Activated CD8-positive, alpha-beta T cell treated with anti-CD3 and anti-CD28 coated beads for 36 hours (primary cell): Measurements from ENCODE around the gene BPIFA1. TPM values are rescaled to one million over a fixed set of nuclear protein-coding genes. Genes with fewer than 3 reads are reported as not detected.

Source experiments
- ATAC-seq: fragments of 200-7000 bp; cut with Tn5 transposase; one replicate; pipeline ENCODE4 v1.10.0; 2021; ENCODE audit warnings: mild to moderate bottlenecking, moderate library complexity
- CTCF ChIA-PET: fragments of 350-600 bp; sonication (Branson Sonifier 250); formaldehyde crosslinking; loops from one replicate; lab custom pipeline; 2021; ENCODE audit warnings: antibody characterized with exemption; lab: Charles Lee
- POLR2A ChIA-PET: fragments of 350-600 bp; sonication (Branson Sonifier 250); formaldehyde crosslinking; loops from one replicate; lab custom pipeline; 2021; ENCODE audit warnings: antibody characterized with exemption; lab: Charles Lee
- DNase-seq: peaks from one replicate; pipeline ENCODE4 v3.0.0-alpha.2; 2020
- H3K27ac Mint-ChIP-seq: one replicate; pipeline ENCODE4 v1.8.0; 2021; ENCODE audit warnings: mild to moderate bottlenecking, mixed read lengths
- H3K27me3 Mint-ChIP-seq: one replicate; pipeline ENCODE4 v1.8.0; 2021; ENCODE audit warnings: mixed read lengths
- H3K36me3 Mint-ChIP-seq: one replicate; pipeline ENCODE4 v1.8.0; 2021; ENCODE audit warnings: low read depth, mixed read lengths
- H3K4me1 Mint-ChIP-seq: one replicate; pipeline ENCODE4 v1.8.0; 2021; ENCODE audit warnings: low read depth, mixed read lengths
- H3K4me3 Mint-ChIP-seq: one replicate; pipeline ENCODE4 v1.8.0; 2021; ENCODE audit warnings: mild to moderate bottlenecking, moderate library complexity, mixed read lengths
- H3K9me3 Mint-ChIP-seq: one replicate; pipeline ENCODE4 v1.8.0; 2021; ENCODE audit warnings: mixed read lengths
- intact Hi-C: fragments of 100-400 bp; cut with micrococcal nuclease; formaldehyde crosslinking; loops from one replicate; pipeline ENCODE4 v1.10.0; 2022
- total RNA-seq, 2 experiments: library from RNA; stranded (reverse); gene quantifications; one replicate each; pipeline ENCODE4 v1.2.3, GENCODE V29; 2021
- TF ChIP-seq, protein P1 (sequence below): fragments of 200-600 bp; IDR thresholded peaks from one replicate; pipeline ENCODE4 v1.8.0; 2022; ENCODE audit warnings: antibody characterized with exemption, mild to moderate bottlenecking

The BPIFA1 gene
- not detected for total RNA-seq

- Mint-ChIP-seq H3K27me3 (peaks cover 4% of the 10 kb centered on the region), H3K9me3 (no peaks in the 10 kb centered on the region), H3K36me3 (no peaks in the 10 kb centered on the region), H3K4me1 (peaks cover 12% of the 10 kb centered on the region), H3K4me3 (no peak within 1 kb of the TSS), H3K27ac (no peak within 1 kb of the TSS)
- CTCF ChIA-PET: interaction anchor here (1.0 to 1.5 kb wide), 2 partner anchors 10 to 12 kb away, joined by 3 to 4 read pairs; no protein-coding TSS in a partner anchor
- intact Hi-C loops: no loop called here
- TF ChIP-seq, protein P1, sequence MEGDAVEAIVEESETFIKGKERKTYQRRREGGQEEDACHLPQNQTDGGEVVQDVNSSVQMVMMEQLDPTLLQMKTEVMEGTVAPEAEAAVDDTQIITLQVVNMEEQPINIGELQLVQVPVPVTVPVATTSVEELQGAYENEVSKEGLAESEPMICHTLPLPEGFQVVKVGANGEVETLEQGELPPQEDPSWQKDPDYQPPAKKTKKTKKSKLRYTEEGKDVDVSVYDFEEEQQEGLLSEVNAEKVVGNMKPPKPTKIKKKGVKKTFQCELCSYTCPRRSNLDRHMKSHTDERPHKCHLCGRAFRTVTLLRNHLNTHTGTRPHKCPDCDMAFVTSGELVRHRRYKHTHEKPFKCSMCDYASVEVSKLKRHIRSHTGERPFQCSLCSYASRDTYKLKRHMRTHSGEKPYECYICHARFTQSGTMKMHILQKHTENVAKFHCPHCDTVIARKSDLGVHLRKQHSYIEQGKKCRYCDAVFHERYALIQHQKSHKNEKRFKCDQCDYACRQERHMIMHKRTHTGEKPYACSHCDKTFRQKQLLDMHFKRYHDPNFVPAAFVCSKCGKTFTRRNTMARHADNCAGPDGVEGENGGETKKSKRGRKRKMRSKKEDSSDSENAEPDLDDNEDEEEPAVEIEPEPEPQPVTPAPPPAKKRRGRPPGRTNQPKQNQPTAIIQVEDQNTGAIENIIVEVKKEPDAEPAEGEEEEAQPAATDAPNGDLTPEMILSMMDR: no peak
- ATAC-seq (no peak), DNase-seq (no peak)
- POLR2A ChIA-PET: interaction anchor here (2.0 kb wide), 1 partner anchor 14 kb away, joined by 7 read pairs; no protein-coding TSS in a partner anchor
Measured at GRCh38 chr20:33235696-33236095, at the start of gene BPIFA1. BPIFA1 (plus strand) TSS chr20:33235996; CDS start chr20:33237712, 1,716 bp downstream.

DNA sequence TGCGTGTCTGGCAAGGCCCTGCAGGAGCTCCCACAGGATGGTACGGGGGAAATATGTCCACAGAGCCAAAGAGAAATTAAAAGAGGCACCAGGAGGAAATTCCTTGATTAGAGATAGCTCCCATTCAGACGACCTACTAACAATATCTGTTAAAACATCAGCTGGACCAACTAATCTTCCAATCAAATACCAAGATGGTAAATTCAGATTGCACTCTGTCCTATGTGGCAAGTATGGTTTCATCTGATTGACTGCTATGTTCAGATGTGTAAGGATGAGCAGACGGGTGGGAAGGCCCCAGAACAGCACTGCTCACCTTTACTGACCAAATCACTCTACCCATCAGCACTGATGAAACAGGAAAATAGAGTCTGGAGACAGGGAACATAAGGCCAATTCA is 48.3 kb upstream of the BPIFA1 start:
- POLR2A ChIA-PET: no interaction called here
- Mint-ChIP-seq H3K4me3 (no peak overlapping the region), H3K9me3 (no peaks in the 10 kb centered on the region), H3K4me1 (no peaks in the 10 kb centered on the region), H3K27me3 (peaks cover 8% of the 10 kb centered on the region), H3K36me3 (no peaks in the 10 kb centered on the region), H3K27ac (no peak overlapping the region)
- ATAC-seq: no peak
- intact Hi-C loops: no loop called here
- TF ChIP-seq, protein P1: no peak
- DNase-seq: no peak
- CTCF ChIA-PET: interaction anchor here (0.8 kb wide), 1 partner anchor 19 kb away, joined by 3 read pairs; no protein-coding TSS in a partner anchor

GRCh38 chr20:33188421-33188820 is 47.4 kb upstream of the BPIFA1 start:
- ChIA-PET CTCF (no interaction called here), POLR2A (no interaction called here)
- H3K27ac Mint-ChIP-seq: no peak overlapping the region
- ATAC-seq (no peak), DNase-seq (no peak)
- H3K4me3 Mint-ChIP-seq: no peak overlapping the region
- no peaks in the 10 kb centered on the region for H3K9me3 Mint-ChIP-seq
- intact Hi-C loops: no loop called here
- H3K27me3 Mint-ChIP-seq: peaks cover 8% of the 10 kb centered on the region
- no peaks in the 10 kb centered on the region for H3K36me3 Mint-ChIP-seq
- TF ChIP-seq, protein P1: no peak
- no peaks in the 10 kb centered on the region for H3K4me1 Mint-ChIP-seq

DNA sequence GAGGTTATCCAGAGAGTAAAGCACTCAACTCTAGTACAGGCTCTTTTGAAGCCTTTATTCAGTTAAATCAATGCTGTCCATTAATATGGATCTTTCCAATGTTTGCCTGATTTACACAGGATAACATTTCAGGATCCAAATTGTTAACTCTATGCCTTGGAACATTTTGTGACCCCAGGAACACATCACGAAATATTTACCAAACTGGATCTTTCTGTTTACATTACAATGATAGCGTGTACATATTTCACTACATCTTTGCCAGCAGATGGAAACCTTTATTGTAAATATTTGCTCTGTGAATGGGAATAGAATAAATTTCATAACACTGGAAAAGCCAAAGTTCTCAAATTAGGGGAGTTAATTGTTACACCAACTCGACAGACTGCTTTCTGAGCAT is 44.3 kb upstream of the BPIFA1 start:
- ATAC-seq: no peak
- Mint-ChIP-seq H3K4me1 (no peaks in the 10 kb centered on the region), H3K9me3 (no peaks in the 10 kb centered on the region), H3K27me3 (peaks cover 8% of the 10 kb centered on the region), H3K27ac (no peak overlapping the region), H3K4me3 (no peak overlapping the region), H3K36me3 (no peaks in the 10 kb centered on the region)
- intact Hi-C loops: no loop called here
- DNase-seq: no peak
- CTCF ChIA-PET: no interaction called here
- POLR2A ChIA-PET: no interaction called here
- TF ChIP-seq, protein P1: no peak

DNA sequence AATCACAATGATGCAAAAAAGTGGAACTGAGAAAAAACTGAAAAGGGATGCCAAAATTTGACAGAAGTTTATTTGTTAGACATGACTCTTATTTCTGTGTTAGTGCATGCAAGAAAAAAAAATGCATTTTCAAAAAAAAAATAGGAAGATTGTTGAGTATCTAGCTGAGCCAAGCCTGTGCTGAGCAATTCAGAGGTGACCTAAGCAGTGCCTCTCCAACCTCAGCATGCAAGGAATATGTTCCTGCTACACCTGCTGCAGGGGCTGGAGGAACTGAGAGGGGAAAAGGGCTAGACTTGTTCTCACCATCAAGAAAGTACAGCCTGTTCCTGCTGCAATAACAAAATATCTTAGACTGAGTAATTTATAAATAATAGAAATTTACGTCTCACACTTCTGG is 43.8 kb upstream of the BPIFA1 start:
- CTCF ChIA-PET: no interaction called here
- Mint-ChIP-seq H3K27ac (no peak overlapping the region), H3K27me3 (peaks cover 8% of the 10 kb centered on the region), H3K4me1 (no peaks in the 10 kb centered on the region), H3K9me3 (no peaks in the 10 kb centered on the region), H3K4me3 (no peak overlapping the region), H3K36me3 (no peaks in the 10 kb centered on the region)
- intact Hi-C loops: no loop called here
- TF ChIP-seq, protein P1: no peak
- no peak for DNase-seq
- POLR2A ChIA-PET: no interaction called here
- ATAC-seq: no peak
